ENCODE measurements around the gene ZBTB17.

DNA sequence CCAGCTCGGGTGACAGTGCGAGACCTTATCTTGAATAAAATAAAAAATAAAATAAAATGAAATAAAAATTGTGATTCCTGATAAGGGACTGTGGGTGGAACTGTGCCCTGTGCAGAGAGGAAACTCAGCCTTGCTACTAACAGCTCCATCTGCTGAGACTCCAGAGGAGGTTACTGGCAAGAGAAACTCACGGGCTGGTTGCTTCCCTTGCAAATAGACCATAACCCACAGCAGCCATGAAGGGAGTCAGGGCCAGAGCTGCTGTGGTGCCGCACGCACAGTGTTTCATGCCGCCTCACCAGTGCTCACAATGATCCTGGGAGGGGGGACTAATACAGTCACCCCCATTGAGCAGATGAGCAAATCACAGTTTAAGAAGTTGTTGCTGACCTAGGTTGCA is 13.7 kb downstream of the ZBTB17 start:
- no peak for TF ChIP-seq SIN3A (IDR thresholded peaks at IDR 0.05; ENCODE audit: borderline replicate concordance, insufficient read depth, low read length)
- TF ChIP-seq TAF1 (IDR thresholded peaks at IDR 0.05; ENCODE audit: borderline replicate concordance, insufficient read depth, low read length) = no peak

Measured in PFSK-1 (cell line).